ENCODE results near the gene RALGPS1.

DNA sequence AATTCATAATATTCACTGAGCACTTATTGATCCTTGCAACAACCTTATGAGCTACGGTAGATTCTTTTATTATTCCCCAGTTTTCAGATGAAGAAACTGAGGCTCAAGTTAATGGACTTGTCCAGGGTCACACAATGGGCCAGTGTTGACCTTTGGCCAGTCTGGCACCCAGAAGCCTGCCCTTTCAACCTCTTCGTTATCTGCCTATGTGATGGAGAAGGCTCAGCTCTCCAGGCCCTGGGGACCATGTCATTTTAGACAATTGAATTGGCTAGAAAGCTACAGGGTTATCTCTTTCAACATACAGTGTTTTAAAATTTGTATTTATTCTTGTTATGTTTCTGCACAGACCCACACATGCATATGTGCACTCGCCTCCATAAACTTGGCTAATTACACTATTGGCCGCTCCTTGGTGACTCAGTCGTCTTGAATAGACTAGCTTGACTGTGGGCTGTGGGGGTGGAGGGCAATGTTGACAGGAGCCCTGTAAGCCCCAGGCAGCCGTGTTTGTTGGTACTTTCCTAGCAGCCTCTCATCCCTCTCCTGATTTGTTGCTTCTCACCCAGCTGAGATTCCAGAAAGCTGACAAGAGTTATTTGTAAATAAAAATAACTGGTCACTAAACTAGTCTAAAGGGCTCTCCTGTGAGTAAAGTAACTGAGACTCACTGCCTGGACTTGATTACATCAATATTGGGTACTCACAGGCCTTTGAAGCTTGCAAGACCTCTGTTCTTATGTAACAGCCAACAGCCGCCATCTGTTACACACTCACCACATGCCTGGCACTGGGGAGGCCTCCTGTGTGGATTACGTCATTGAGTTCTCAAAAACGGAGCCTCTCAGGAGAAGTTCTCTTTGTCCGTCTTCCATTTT is 216.3 kb downstream of the RALGPS1 start:
- TF ChIP-seq NRF1 (IDR thresholded peaks at IDR 0.05; ENCODE audit: low read depth, low read length) (no peak), CTCF (IDR thresholded peaks at IDR 0.05) (no peak), EZH2phosphoT487 (IDR thresholded peaks at IDR 0.05; ENCODE audit: borderline replicate concordance, low read depth) (no peak), MAX (IDR thresholded peaks at IDR 0.05; ENCODE audit: low read depth) (no peak), CHD2 (IDR thresholded peaks at IDR 0.05; ENCODE audit: low read length, partially characterized antibody) (peak; percentile 22), TCF12 (IDR thresholded peaks at IDR 0.05) (peak; percentile 69), SMC3 (IDR thresholded peaks at IDR 0.05; ENCODE audit: low read depth, low read length) (no peak), EP300 (IDR thresholded peaks at IDR 0.05; ENCODE audit: borderline replicate concordance in 1 of 2, low read depth in 1 of 2, low read length in 1 of 2) (peak in 1 of 2 experiments; percentile 62; a peak in 1 of 4 replicates), JUND (IDR thresholded peaks at IDR 0.05) (no peak; the same call in 1 of the 2 replicates), MXI1 (IDR thresholded peaks at IDR 0.05; ENCODE audit: low read depth, low read length) (peak; percentile 42), POLR2AphosphoS5 (IDR thresholded peaks at IDR 0.05; ENCODE audit: low read depth, low read length) (no peak)
